ENCODE results near the gene DCTN5. TPM values are rescaled to one million over a fixed set of nuclear protein-coding genes. Genes with fewer than 3 reads are reported as not detected.
"Not testable (repeated sequence)": the region's sequence is repeated elsewhere in the genome, so short reads cannot be mapped to it uniquely, and the experiment has no call there.

Gene DCTN5
- total RNA-seq, 3 donors from 2014 or later (not counting 1 experiment from before 2014, with no cell fraction given), result 60.7 to 72.1 (median 65.8) TPM

GRCh38 chr16:23711785-23712184 lies 70.5 kb downstream of the DCTN5 start:
- H3K4me1 ChIP-seq (ENCODE audit: control insufficient read depth, insufficient read depth, low read length), result no peaks in the 10 kb centered on the region
- H3K9me3 ChIP-seq (ENCODE audit: control insufficient read depth, insufficient read depth, low read length), result peaks cover 4% of the 10 kb centered on the region
- TF ChIP-seq CTCF (IDR thresholded peaks at IDR 0.05), result no peak
- H3K9me3 Mint-ChIP-seq, result no peaks in the 10 kb centered on the region
- 79% methylated on average over 4 of the region's 4 CpGs for WGBS (ENCODE audit: insufficient coverage)
- no peak overlapping the region for H3K27ac Mint-ChIP-seq
- intact Hi-C loops (cut with micrococcal nuclease), result no loop called here
- peaks cover 6% of the 10 kb centered on the region for H3K27me3 ChIP-seq (ENCODE audit: control insufficient read depth, insufficient read depth, low read length)
- DNase-seq (no peak), ATAC-seq (no peak)
- H3K36me3 ChIP-seq (ENCODE audit: control insufficient read depth, insufficient read depth, low read length), result no peaks in the 10 kb centered on the region
- H3K4me3 ChIP-seq (ENCODE audit: low read length), result no peak overlapping the region
- peaks cover 29 to 40% of the 10 kb centered on the region in 2 donors for H3K27me3 Mint-ChIP-seq (ENCODE audit: low read depth in 2 of 2)
- H3K27ac ChIP-seq (ENCODE audit: low read length), result no peak overlapping the region
- H3K4me3 Mint-ChIP-seq, result no peak overlapping the region
- no peaks in the 10 kb centered on the region for H3K36me3 Mint-ChIP-seq
- peaks cover 0 to 4% of the 10 kb centered on the region in 2 donors for H3K4me1 Mint-ChIP-seq

GRCh38 chr16:23712976-23713375 lies 71.7 kb downstream of the DCTN5 start, which contains the start of gene ERN2:
Gene ERN2, minus strand, starts transcription at chr16:23713222. Its CDS starts 35 bp downstream, at chr16:23713187.
- Histone ChIP-seq H3K4me3 (ENCODE audit: low read length) (no peak within 1 kb of the TSS), H3K4me1 (ENCODE audit: control insufficient read depth, insufficient read depth, low read length) (no peaks in the 10 kb centered on the region), H3K36me3 (ENCODE audit: control insufficient read depth, insufficient read depth, low read length) (no peaks in the 10 kb centered on the region), H3K27me3 (ENCODE audit: control insufficient read depth, insufficient read depth, low read length) (peaks cover 6% of the 10 kb centered on the region), H3K9me3 (ENCODE audit: control insufficient read depth, insufficient read depth, low read length) (peaks cover 4% of the 10 kb centered on the region), H3K27ac (ENCODE audit: low read length) (no peak within 1 kb of the TSS)
- Mint-ChIP-seq H3K4me3 (no peak within 1 kb of the TSS), H3K4me1 (peaks cover 0 to 4% of the 10 kb centered on the region in 2 donors), H3K27ac (no peak within 1 kb of the TSS), H3K36me3 (no peaks in the 10 kb centered on the region), H3K9me3 (no peaks in the 10 kb centered on the region), H3K27me3 (ENCODE audit: low read depth in 2 of 2) (peaks cover 36 to 52% of the 10 kb centered on the region in 2 donors)
- no peak for TF ChIP-seq CTCF (IDR thresholded peaks at IDR 0.05)
- intact Hi-C loops (cut with micrococcal nuclease), result no loop called here
- WGBS (ENCODE audit: insufficient coverage), result 11% methylated on average over 37 of the region's 37 CpGs
- ATAC-seq, result no peak
- DNase-seq, result no peak

GRCh38 chr16:23716484-23716883 lies 75.2 kb downstream of the DCTN5 start:
- Histone ChIP-seq H3K36me3 (ENCODE audit: control insufficient read depth, insufficient read depth, low read length) (no peaks in the 10 kb centered on the region), H3K27me3 (ENCODE audit: control insufficient read depth, insufficient read depth, low read length) (peaks cover 3% of the 10 kb centered on the region), H3K9me3 (ENCODE audit: control insufficient read depth, insufficient read depth, low read length) (no peaks in the 10 kb centered on the region), H3K4me1 (ENCODE audit: control insufficient read depth, insufficient read depth, low read length) (no peaks in the 10 kb centered on the region), H3K4me3 (ENCODE audit: low read length) (no peak overlapping the region), H3K27ac (ENCODE audit: low read length) (no peak overlapping the region)
- Mint-ChIP-seq H3K36me3 (no peaks in the 10 kb centered on the region), H3K4me3 (no peak overlapping the region), H3K4me1 (peaks cover 0 to 4% of the 10 kb centered on the region in 2 donors), H3K27ac (no peak overlapping the region), H3K9me3 (no peaks in the 10 kb centered on the region), H3K27me3 (ENCODE audit: low read depth in 2 of 2) (peaks cover 30 to 33% of the 10 kb centered on the region in 2 donors)
- TF ChIP-seq CTCF (IDR thresholded peaks at IDR 0.05), result no peak
- intact Hi-C loops (cut with micrococcal nuclease), result no loop called here
- 81% methylated on average over 2 of the region's 5 CpGs for WGBS (ENCODE audit: insufficient coverage)
- no peak for ATAC-seq
- DNase-seq, result no peak

- H3K36me3 ChIP-seq (ENCODE audit: control insufficient read depth, insufficient read depth, low read length); H3K27ac ChIP-seq (ENCODE audit: low read length); H3K27ac Mint-ChIP-seq; H3K4me3 Mint-ChIP-seq; H3K4me3 ChIP-seq (ENCODE audit: low read length); H3K9me3 ChIP-seq (ENCODE audit: control insufficient read depth, insufficient read depth, low read length); H3K27me3 ChIP-seq (ENCODE audit: control insufficient read depth, insufficient read depth, low read length); intact Hi-C loops (cut with micrococcal nuclease); H3K4me1 Mint-ChIP-seq; H3K9me3 Mint-ChIP-seq; H3K4me1 ChIP-seq (ENCODE audit: control insufficient read depth, insufficient read depth, low read length); ATAC-seq; DNase-seq: not testable (repeated sequence)
- WGBS (ENCODE audit: insufficient coverage), result 83% methylated on average over 8 of the region's 9 CpGs
- Mint-ChIP-seq H3K27me3 (ENCODE audit: low read depth in 2 of 2) (peaks cover 6 to 15% of the 10 kb centered on the region in 2 donors), H3K36me3 (peaks cover 11% of the 10 kb centered on the region)
Observed at GRCh38 chr16:23722613-23723240, 81.5 kb downstream of the DCTN5 start.

All from natural killer cell (primary cell).